ENCODE measurements around the gene TOMM20. TPM values are rescaled to one million over a fixed set of nuclear protein-coding genes. Genes with fewer than 3 reads are reported as not detected.

TOMM20 gene
- total RNA-seq, 1 donor from 2014 or later, result 89.1 TPM

GRCh38 chr1:235147269-235147668, 18.6 kb upstream of the TOMM20 start:
- Mint-ChIP-seq H3K4me3 (ENCODE audit: unreplicated experiment) (no peak overlapping the region), H3K36me3 (ENCODE audit: low read depth) (peaks cover 32% of the 10 kb centered on the region)

GRCh38 chr1:235145639-235146038, 17.0 kb upstream of the TOMM20 start:
- Mint-ChIP-seq H3K27me3 (ENCODE audit: low read depth) (no peaks in the 10 kb centered on the region), H3K4me3 (ENCODE audit: unreplicated experiment) (no peak overlapping the region), H3K27ac (ENCODE audit: unreplicated experiment) (no peak overlapping the region), H3K4me1 (ENCODE audit: low read depth) (no peaks in the 10 kb centered on the region), H3K9me3 (ENCODE audit: low read depth) (no peaks in the 10 kb centered on the region), H3K36me3 (ENCODE audit: low read depth) (peaks cover 29% of the 10 kb centered on the region)
- DNase-seq (ENCODE audit: low spot score), result no peak
- no peak for TF ChIP-seq CTCF (IDR thresholded peaks at IDR 0.05)

More at GRCh38 chr1:235147269-235147668, 18.6 kb upstream of the TOMM20 start:
- H3K9me3 Mint-ChIP-seq (ENCODE audit: low read depth), result no peaks in the 10 kb centered on the region
- no peak for DNase-seq (ENCODE audit: low spot score)
- no peak for TF ChIP-seq CTCF (IDR thresholded peaks at IDR 0.05)
- H3K27ac Mint-ChIP-seq (ENCODE audit: unreplicated experiment), result no peak overlapping the region
- H3K27me3 Mint-ChIP-seq (ENCODE audit: low read depth), result no peaks in the 10 kb centered on the region
- no peaks in the 10 kb centered on the region for H3K4me1 Mint-ChIP-seq (ENCODE audit: low read depth)

GRCh38 chr1:235142991-235143390, 14.4 kb upstream of the TOMM20 start:
- no peak for DNase-seq (ENCODE audit: low spot score)
- Mint-ChIP-seq H3K4me3 (ENCODE audit: unreplicated experiment) (no peak overlapping the region), H3K27me3 (ENCODE audit: low read depth) (no peaks in the 10 kb centered on the region), H3K9me3 (ENCODE audit: low read depth) (no peaks in the 10 kb centered on the region), H3K27ac (ENCODE audit: unreplicated experiment) (no peak overlapping the region), H3K4me1 (ENCODE audit: low read depth) (peaks cover 6% of the 10 kb centered on the region), H3K36me3 (ENCODE audit: low read depth) (peaks cover 33% of the 10 kb centered on the region)
- TF ChIP-seq CTCF (IDR thresholded peaks at IDR 0.05), result no peak

DNA sequence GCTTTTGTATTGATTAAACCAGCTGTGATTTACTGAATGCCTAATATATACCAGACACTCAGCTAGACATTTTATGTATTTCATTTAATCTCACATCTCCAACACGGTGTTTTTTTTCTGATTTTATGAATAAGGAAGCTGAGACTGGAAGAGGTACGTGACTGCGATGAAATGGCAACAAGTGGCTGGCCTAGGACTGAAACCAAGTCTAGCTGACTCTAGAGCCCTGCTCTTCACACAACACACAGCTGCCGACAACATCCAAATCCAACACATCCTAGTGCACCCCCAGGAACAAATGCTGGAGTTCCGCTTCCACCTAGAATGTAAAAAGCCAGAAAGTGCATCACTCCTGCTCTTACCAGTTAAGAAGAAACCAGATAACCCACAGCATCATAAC, 10.7 kb upstream of the TOMM20 start:
- H3K4me1 Mint-ChIP-seq (ENCODE audit: low read depth), result peaks cover 6% of the 10 kb centered on the region
- H3K27me3 Mint-ChIP-seq (ENCODE audit: low read depth), result no peaks in the 10 kb centered on the region
- DNase-seq (ENCODE audit: low spot score), result no peak
- peaks cover 44% of the 10 kb centered on the region for H3K36me3 Mint-ChIP-seq (ENCODE audit: low read depth)
- no peak overlapping the region for H3K4me3 Mint-ChIP-seq (ENCODE audit: unreplicated experiment)
- no peak for TF ChIP-seq CTCF (IDR thresholded peaks at IDR 0.05)
- H3K27ac Mint-ChIP-seq (ENCODE audit: unreplicated experiment), result no peak overlapping the region
- no peaks in the 10 kb centered on the region for H3K9me3 Mint-ChIP-seq (ENCODE audit: low read depth)

DNA sequence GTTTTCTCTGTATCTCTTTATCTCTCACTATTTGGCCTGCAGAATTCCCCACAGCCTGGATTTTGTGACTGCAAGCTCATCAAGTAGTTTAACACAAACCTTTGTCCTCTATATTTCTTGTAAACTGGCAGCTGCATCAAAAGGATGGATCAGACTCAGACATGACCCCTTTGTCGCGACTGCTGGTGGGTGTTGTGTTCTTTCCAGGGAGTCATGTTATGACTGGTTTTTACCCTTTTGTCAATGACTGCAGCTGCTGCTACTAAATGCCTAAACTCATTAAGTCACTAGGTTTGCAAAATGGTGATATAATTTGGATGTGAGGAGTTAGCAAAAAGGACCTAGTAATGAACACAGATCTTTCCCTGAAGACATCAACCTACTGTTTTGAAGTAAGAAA, 10.2 kb upstream of the TOMM20 start:
- no peaks in the 10 kb centered on the region for H3K9me3 Mint-ChIP-seq (ENCODE audit: low read depth)
- peaks cover 6% of the 10 kb centered on the region for H3K4me1 Mint-ChIP-seq (ENCODE audit: low read depth)
- H3K36me3 Mint-ChIP-seq (ENCODE audit: low read depth), result peaks cover 42% of the 10 kb centered on the region
- H3K4me3 Mint-ChIP-seq (ENCODE audit: unreplicated experiment), result no peak overlapping the region
- no peak overlapping the region for H3K27ac Mint-ChIP-seq (ENCODE audit: unreplicated experiment)
- H3K27me3 Mint-ChIP-seq (ENCODE audit: low read depth), result no peaks in the 10 kb centered on the region
- no peak for TF ChIP-seq CTCF (IDR thresholded peaks at IDR 0.05)
- DNase-seq (ENCODE audit: low spot score), result no peak

Measured in chondrocyte (in vitro differentiated cells).